Keratinocyte (primary cell): Measurements from ENCODE around the gene JAZF1.

ENCODE experiments used
- CTCF ChIP-seq, 3 experiments: IDR thresholded peaks in 1 of 3; conservative IDR thresholded peaks in 1 of 3; optimal IDR thresholded peaks in 1 of 3; 2 replicates in 2 of 3; 3 replicates in 1 of 3; pipeline versions ENCODE3 to v1.5.1; 2011; ENCODE audit warnings: low read length in 3 of 3, mild to moderate bottlenecking in 3 of 3, moderate library complexity in 2 of 3, control low read depth in 1 of 3, inconsistent platforms in 1 of 3; ENCODE audit not compliant: insufficient read depth in 2 of 3; ENCODE audit errors: extremely low read depth in 1 of 3
- EZH2 ChIP-seq: IDR thresholded peaks from one replicate; pipeline ENCODE4 v1.6.1; 2012; ENCODE audit warnings: inconsistent platforms, mild to moderate bottlenecking, low read length, moderate library complexity

GRCh38 chr7:27970350-27970749 is 210.2 kb downstream of the JAZF1 start:
- TF ChIP-seq CTCF (optimal IDR thresholded peaks at IDR 0.05 in 1 of 3, IDR thresholded peaks at IDR 0.05 in 1 of 3, conservative IDR thresholded peaks at IDR 0.05 in 1 of 3; ENCODE audit: extremely low read depth in 1 of 3, insufficient read depth in 2 of 3, low read length in 3 of 3) (no peak), EZH2 (no peak)
